OCI-LY7 (cell line): ENCODE measurements around the gene ANKRD11. TPM values are rescaled to one million over a fixed set of nuclear protein-coding genes. Genes with fewer than 3 reads are reported as not detected.

ENCODE experiments used
- Bru-seq: library from RNA; stranded (reverse); fragments of 400-500 nt; gene quantifications from one replicate; lab custom pipeline; 2021; lab: Mats Ljungman, UMichigan
- BruChase-seq, 2 experiments: library from RNA; stranded (reverse); fragments of 400-500 nt; gene quantifications; one replicate each; lab custom pipeline; 2021; lab: Mats Ljungman, UMichigan
- BruUV-seq: library from RNA; stranded (reverse); fragments of 400-500 nt; replicated peaks from 2 replicates; lab custom pipeline; 2021; lab: Mats Ljungman, UMichigan
- CTCF ChIA-PET: fragments of 300-600 bp; sonication (Branson Sonifier 250); formaldehyde crosslinking; loops from one replicate; lab custom pipeline; 2022; ENCODE audit warnings: antibody characterized with exemption; ENCODE audit not compliant: unreplicated experiment; lab: Charles Lee
- POLR2A ChIA-PET: fragments of 300-600 bp; sonication (Branson Sonifier 250); formaldehyde crosslinking; loops from one replicate; lab custom pipeline; 2022; ENCODE audit warnings: antibody characterized with exemption; lab: Charles Lee
- DNase-seq: peaks from one replicate; pipeline ENCODE4 v3.0.0-alpha.2; 2015; ENCODE audit warnings: low spot score
- H2AFZ ChIP-seq: fragments of 200-600 bp; sonication (generic), shearing (Covaris generic); 2 replicates; pipeline ENCODE4 v1.6.1; 2014; ENCODE audit warnings: mild to moderate bottlenecking, antibody characterized with exemption, low read length, moderate library complexity
- H3K27ac ChIP-seq: fragments of 200-600 bp; sonication (generic); 2 replicates; pipeline ENCODE4 v1.5.1; 2014; ENCODE audit warnings: mixed run types, low read depth, mild to moderate bottlenecking, moderate library complexity, low read length, inconsistent platforms; ENCODE audit not compliant: poor library complexity, severe bottlenecking
- H3K36me3 ChIP-seq: fragments of 200-600 bp; sonication (generic); 2 replicates; pipeline ENCODE4 v1.6.1; 2014; ENCODE audit warnings: mild to moderate bottlenecking, antibody characterized with exemption, low read length, moderate library complexity, mixed read lengths; ENCODE audit not compliant: insufficient read depth
- H3K4me1 ChIP-seq: fragments of 200-600 bp; sonication (generic); 2 replicates; pipeline ENCODE4 v1.5.1; 2014; ENCODE audit warnings: mild to moderate bottlenecking, low read length; ENCODE audit not compliant: insufficient read depth, poor library complexity, severe bottlenecking
- H3K4me2 ChIP-seq: fragments of 200-600 bp; sonication (generic); 2 replicates; pipeline ENCODE4 v1.6.1; 2014; ENCODE audit warnings: mild to moderate bottlenecking, low read length
- H3K4me3 ChIP-seq: fragments of 200-600 bp; sonication (generic); 2 replicates; pipeline ENCODE4 v1.5.1; 2014; ENCODE audit warnings: mild to moderate bottlenecking, low read depth, low read length; ENCODE audit not compliant: poor library complexity, severe bottlenecking
- H3K79me2 ChIP-seq: fragments of 200-600 bp; sonication (generic); 2 replicates; pipeline ENCODE4 v1.6.1; 2016; ENCODE audit warnings: low read depth, mild to moderate bottlenecking, low read length, moderate library complexity, mixed read lengths; ENCODE audit not compliant: insufficient read depth
- H3K9me2 ChIP-seq: fragments of 200-600 bp; sonication (generic); 2 replicates; pipeline ENCODE4 v1.6.1; 2016; ENCODE audit warnings: mild to moderate bottlenecking, low read length, mixed read lengths; ENCODE audit not compliant: insufficient read depth
- H3K9me3 ChIP-seq: fragments of 200-600 bp; sonication (generic); 2 replicates; pipeline ENCODE4 v1.6.1; 2014; ENCODE audit warnings: mild to moderate bottlenecking, mixed run types, low read length, mixed read lengths
- H4K20me1 ChIP-seq: fragments of 200-600 bp; sonication (generic); 2 replicates; pipeline ENCODE4 v1.6.1; 2014; ENCODE audit warnings: mild to moderate bottlenecking, antibody characterized with exemption, low read length, moderate library complexity, mixed read lengths; ENCODE audit not compliant: insufficient read depth
- EZH2phosphoT487 ChIP-seq: fragments of 200-600 bp; sonication (generic); IDR thresholded peaks from 2 replicates; pipeline ENCODE4 v1.6.1; 2018; ENCODE audit warnings: low read depth, borderline replicate concordance, mild to moderate bottlenecking, mixed run types, antibody characterized with exemption, low read length, moderate library complexity, mixed read lengths
- intact Hi-C: fragments of 100-400 bp; cut with micrococcal nuclease; formaldehyde crosslinking; loops from one replicate; pipeline ENCODE4 v1.10.0; 2022; ENCODE audit not compliant: unreplicated experiment
- long read RNA-seq: library from polyadenylated mRNA; stranded (forward); transcript quantifications from one replicate; pipeline ENCODE4 v2.0.0, GENCODE V29; 2022
- total RNA-seq, 2 experiments: library from RNA; depleted of rRNA in 1 of 2; stranded (reverse); fragments of >200 nt in 1 of 2; shearing (Covaris generic) in 1 of 2; gene quantifications; 2 replicates each; pipeline ENCODE4 v1.2.3, GENCODE V29; 2014 to 2022
- TF ChIP-seq, protein P1 (sequence below): fragments of 200-600 bp; sonication (generic); conservative IDR thresholded peaks from 2 replicates; pipeline ENCODE4 v1.5.1; 2014; ENCODE audit warnings: mild to moderate bottlenecking, antibody characterized with exemption, low read length, moderate library complexity, mixed read lengths

ANKRD11 gene
- total RNA-seq (2014; rRNA removed; shearing (Covaris generic)) = 87.0 and 89.1 TPM in 2 replicates
- 247 and 251 TPM in 2 replicates for total RNA-seq (2022)
- percentile 90 among the genes with signal in this experiment for Bru-seq, nascent RNA
- percentile 96 among the genes with signal in this experiment for BruChase-seq, experiment 1, labeled RNA remaining after a 6-hour chase
- BruChase-seq, experiment 2, labeled RNA remaining after a 2-hour chase = percentile 91 among the genes with signal in this experiment
- long read RNA-seq, full-length matches to known transcripts = 16 of 172 reads
- long read RNA-seq, partial matches to known transcripts = 65 of 172 reads
- long read RNA-seq, other reads (novel, unspliced or antisense) = 91 of 172 reads

DNA sequence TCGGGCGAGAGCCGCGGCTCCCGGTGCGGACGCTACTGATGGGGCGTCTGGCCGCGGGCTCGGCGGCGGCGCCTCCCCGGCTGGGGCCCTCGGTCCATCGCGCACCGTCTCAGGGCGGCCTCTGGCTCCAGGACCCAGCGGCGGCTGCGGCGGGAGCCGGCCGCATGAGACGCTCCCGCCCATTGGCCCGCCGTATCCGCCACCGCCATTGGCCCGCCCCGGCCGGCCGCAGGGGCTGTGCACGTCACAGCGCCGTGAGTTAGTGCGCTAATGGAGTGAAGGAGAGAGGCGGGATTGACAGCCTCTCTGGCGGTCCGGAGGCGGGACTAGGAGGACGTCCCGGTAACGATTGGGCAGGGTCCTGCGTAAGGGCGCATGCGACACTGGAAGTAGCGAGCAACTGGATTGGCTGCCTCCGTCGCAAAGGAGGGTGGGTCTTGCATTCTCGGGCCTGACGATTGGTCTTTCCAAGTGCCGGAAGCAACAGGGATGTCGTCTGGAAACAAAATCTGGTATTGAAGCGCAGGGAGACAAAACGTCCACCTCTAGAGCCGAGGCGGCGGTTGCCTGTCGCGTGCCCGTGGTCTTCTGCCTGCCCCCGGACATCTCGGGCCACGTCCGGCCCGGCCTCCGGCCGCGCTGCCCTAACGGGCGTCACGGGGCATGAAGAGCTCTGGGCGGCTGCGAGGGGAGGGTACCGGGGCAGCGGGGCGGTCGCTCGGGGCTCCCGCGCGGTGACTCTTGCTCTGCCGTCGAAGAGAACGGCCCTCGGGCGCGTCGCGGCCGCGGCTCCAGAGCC lies at the start of gene ANKRD11:
TSS of gene ANKRD11 (minus strand) at position 123 of the 799 bp plus-strand sequence. CDS start 173,542 bp downstream, outside the sequence.
- BruUV-seq = no TSS peak
- Histone ChIP-seq H3K79me2 (peaks cover 50% of the 10 kb centered on the region), H2AFZ (peak within 1 kb of the TSS; percentile 70), H3K4me2 (peak within 1 kb of the TSS; percentile 100), H3K9me2 (no peaks in the 10 kb centered on the region), H3K9me3 (no peaks in the 10 kb centered on the region), H3K36me3 (peaks cover 12% of the 10 kb centered on the region), H3K4me1 (peaks cover 42% of the 10 kb centered on the region), H3K27ac (peak within 1 kb of the TSS; percentile 92), H4K20me1 (peaks cover 27% of the 10 kb centered on the region), H3K4me3 (peak within 1 kb of the TSS; percentile 83)
- intact Hi-C loops = no loop called here
- peak; percentile 100 for DNase-seq
- ChIA-PET CTCF (no interaction called here), POLR2A (no interaction called here)
- TF ChIP-seq EZH2phosphoT487 = no peak
- TF ChIP-seq, protein P1, sequence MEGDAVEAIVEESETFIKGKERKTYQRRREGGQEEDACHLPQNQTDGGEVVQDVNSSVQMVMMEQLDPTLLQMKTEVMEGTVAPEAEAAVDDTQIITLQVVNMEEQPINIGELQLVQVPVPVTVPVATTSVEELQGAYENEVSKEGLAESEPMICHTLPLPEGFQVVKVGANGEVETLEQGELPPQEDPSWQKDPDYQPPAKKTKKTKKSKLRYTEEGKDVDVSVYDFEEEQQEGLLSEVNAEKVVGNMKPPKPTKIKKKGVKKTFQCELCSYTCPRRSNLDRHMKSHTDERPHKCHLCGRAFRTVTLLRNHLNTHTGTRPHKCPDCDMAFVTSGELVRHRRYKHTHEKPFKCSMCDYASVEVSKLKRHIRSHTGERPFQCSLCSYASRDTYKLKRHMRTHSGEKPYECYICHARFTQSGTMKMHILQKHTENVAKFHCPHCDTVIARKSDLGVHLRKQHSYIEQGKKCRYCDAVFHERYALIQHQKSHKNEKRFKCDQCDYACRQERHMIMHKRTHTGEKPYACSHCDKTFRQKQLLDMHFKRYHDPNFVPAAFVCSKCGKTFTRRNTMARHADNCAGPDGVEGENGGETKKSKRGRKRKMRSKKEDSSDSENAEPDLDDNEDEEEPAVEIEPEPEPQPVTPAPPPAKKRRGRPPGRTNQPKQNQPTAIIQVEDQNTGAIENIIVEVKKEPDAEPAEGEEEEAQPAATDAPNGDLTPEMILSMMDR = no peak

- H3K9me2 ChIP-seq = no peaks in the 10 kb centered on the region
- POLR2A ChIA-PET = no interaction called here
- H3K79me2 ChIP-seq = no peaks in the 10 kb centered on the region
- BruUV-seq = no TSS peak
- H2AFZ ChIP-seq = no peak overlapping the region
- H3K4me2 ChIP-seq = no peak overlapping the region
- H3K27ac ChIP-seq = no peak overlapping the region
- no peaks in the 10 kb centered on the region for H3K9me3 ChIP-seq
- H3K4me1 ChIP-seq = peaks cover 12% of the 10 kb centered on the region
- CTCF ChIA-PET = no interaction called here
- H3K4me3 ChIP-seq = no peak overlapping the region
- no peak for DNase-seq
- TF ChIP-seq, protein P1 = no peak
- intact Hi-C loops = no loop called here
- peaks cover 57% of the 10 kb centered on the region for H3K36me3 ChIP-seq
- no peaks in the 10 kb centered on the region for H4K20me1 ChIP-seq
Observed at GRCh38 chr16:89538286-89538685, 47.9 kb upstream of the ANKRD11 start.

DNA sequence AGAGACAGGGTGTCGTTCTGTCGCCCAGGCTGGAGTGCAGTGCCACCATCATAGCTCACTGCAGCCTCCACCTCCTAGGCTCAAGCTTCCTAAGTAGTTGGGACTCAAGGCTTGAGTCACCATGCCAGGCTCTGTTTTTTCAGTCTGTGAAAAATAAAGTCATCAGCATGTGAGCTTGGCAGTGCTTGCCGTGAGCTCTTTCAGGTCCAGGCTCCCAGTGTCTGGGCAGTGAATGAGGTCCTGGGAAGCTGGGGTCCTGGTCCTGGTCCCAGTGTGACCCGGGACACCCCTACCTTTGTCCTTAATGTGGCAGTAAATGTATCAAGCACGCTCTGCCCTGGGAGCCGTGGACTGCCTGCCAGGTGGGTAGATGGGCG lies 47.2 kb upstream of the ANKRD11 start:
- no peaks in the 10 kb centered on the region for H3K79me2 ChIP-seq
- intact Hi-C loops = no loop called here
- H3K9me2 ChIP-seq = no peaks in the 10 kb centered on the region
- no peak overlapping the region for H3K27ac ChIP-seq
- POLR2A ChIA-PET = no interaction called here
- no peak for TF ChIP-seq EZH2phosphoT487
- TF ChIP-seq, protein P1 = no peak
- no peak overlapping the region for H3K4me3 ChIP-seq
- no peaks in the 10 kb centered on the region for H3K9me3 ChIP-seq
- DNase-seq = no peak
- no peak overlapping the region for H3K4me2 ChIP-seq
- CTCF ChIA-PET = no interaction called here
- BruUV-seq = no TSS peak
- H3K36me3 ChIP-seq = peaks cover 61% of the 10 kb centered on the region
- no peak overlapping the region for H2AFZ ChIP-seq
- H4K20me1 ChIP-seq = no peaks in the 10 kb centered on the region
- peaks cover 12% of the 10 kb centered on the region for H3K4me1 ChIP-seq
